ENCODE measurements around the gene CFAP46. TPM values are rescaled to one million over a fixed set of nuclear protein-coding genes. Genes with fewer than 3 reads are reported as not detected.

CFAP46 gene
- total RNA-seq, 1 experiment from 2014 or later = not detected

DNA sequence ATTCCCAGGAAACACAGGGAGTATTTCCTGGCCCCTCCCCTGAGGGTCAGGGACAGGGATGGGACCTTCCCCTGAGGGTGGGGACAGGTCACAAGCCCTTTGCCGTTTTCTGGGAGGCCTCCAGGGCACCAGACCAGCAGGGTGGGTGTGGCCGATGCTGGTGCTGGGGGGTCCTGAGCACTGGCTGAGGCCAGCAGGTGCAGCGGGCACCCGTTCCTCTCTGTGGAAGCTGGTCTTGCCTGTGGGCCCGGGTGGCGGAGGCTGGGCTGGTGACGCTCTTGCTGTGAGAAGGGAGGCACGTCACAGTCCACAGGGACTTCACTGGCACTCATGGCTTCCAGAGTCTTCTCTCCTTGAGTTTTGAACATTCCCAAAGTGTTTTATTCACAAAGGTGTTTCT is 44.2 kb upstream of the CFAP46 start:
- CTCF ChIA-PET = no interaction called here
- TF ChIP-seq, protein P1, sequence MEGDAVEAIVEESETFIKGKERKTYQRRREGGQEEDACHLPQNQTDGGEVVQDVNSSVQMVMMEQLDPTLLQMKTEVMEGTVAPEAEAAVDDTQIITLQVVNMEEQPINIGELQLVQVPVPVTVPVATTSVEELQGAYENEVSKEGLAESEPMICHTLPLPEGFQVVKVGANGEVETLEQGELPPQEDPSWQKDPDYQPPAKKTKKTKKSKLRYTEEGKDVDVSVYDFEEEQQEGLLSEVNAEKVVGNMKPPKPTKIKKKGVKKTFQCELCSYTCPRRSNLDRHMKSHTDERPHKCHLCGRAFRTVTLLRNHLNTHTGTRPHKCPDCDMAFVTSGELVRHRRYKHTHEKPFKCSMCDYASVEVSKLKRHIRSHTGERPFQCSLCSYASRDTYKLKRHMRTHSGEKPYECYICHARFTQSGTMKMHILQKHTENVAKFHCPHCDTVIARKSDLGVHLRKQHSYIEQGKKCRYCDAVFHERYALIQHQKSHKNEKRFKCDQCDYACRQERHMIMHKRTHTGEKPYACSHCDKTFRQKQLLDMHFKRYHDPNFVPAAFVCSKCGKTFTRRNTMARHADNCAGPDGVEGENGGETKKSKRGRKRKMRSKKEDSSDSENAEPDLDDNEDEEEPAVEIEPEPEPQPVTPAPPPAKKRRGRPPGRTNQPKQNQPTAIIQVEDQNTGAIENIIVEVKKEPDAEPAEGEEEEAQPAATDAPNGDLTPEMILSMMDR (IDR thresholded peaks at IDR 0.05; ENCODE audit: unreplicated experiment) = no peak
- intact Hi-C loops (cut with micrococcal nuclease; ENCODE audit: unreplicated experiment) = no loop called here
- Mint-ChIP-seq H3K4me1 (ENCODE audit: low read depth, unreplicated experiment) (no peaks in the 10 kb centered on the region), H3K27ac (ENCODE audit: unreplicated experiment) (no peak overlapping the region), H3K27me3 (ENCODE audit: unreplicated experiment) (peaks cover 30% of the 10 kb centered on the region), H3K4me3 (ENCODE audit: low read depth, unreplicated experiment) (no peak overlapping the region), H3K9me3 (ENCODE audit: low read depth, unreplicated experiment) (no peaks in the 10 kb centered on the region), H3K36me3 (ENCODE audit: insufficient read depth, unreplicated experiment) (no peaks in the 10 kb centered on the region)
- no TSS peak for BruUV-seq (replicated peaks)
- no peak for DNase-seq

- no peak for DNase-seq
- peaks cover 35% of the 10 kb centered on the region for H3K27me3 Mint-ChIP-seq (ENCODE audit: unreplicated experiment)
- CTCF ChIA-PET = no interaction called here
Measured at GRCh38 chr10:132986076-132986475, 43.7 kb upstream of the CFAP46 start.

GRCh38 chr10:132985546-132985900 is 43.2 kb upstream of the CFAP46 start:
- no peak overlapping the region for H3K4me3 Mint-ChIP-seq (ENCODE audit: low read depth, unreplicated experiment)
- no peak for DNase-seq
- H3K36me3 Mint-ChIP-seq (ENCODE audit: insufficient read depth, unreplicated experiment) = no peaks in the 10 kb centered on the region
- TF ChIP-seq, protein P1 (IDR thresholded peaks at IDR 0.05; ENCODE audit: unreplicated experiment) = no peak
- peaks cover 40% of the 10 kb centered on the region for H3K27me3 Mint-ChIP-seq (ENCODE audit: unreplicated experiment)
- CTCF ChIA-PET = no interaction called here
- no peak overlapping the region for H3K27ac Mint-ChIP-seq (ENCODE audit: unreplicated experiment)
- intact Hi-C loops (cut with micrococcal nuclease; ENCODE audit: unreplicated experiment) = no loop called here
- BruUV-seq (replicated peaks) = no TSS peak
- H3K9me3 Mint-ChIP-seq (ENCODE audit: low read depth, unreplicated experiment) = no peaks in the 10 kb centered on the region
- H3K4me1 Mint-ChIP-seq (ENCODE audit: low read depth, unreplicated experiment) = no peaks in the 10 kb centered on the region

More at GRCh38 chr10:132986076-132986475, 43.7 kb upstream of the CFAP46 start:
- intact Hi-C loops (cut with micrococcal nuclease; ENCODE audit: unreplicated experiment) = no loop called here
- no peaks in the 10 kb centered on the region for H3K4me1 Mint-ChIP-seq (ENCODE audit: low read depth, unreplicated experiment)
- TF ChIP-seq, protein P1 (IDR thresholded peaks at IDR 0.05; ENCODE audit: unreplicated experiment) = no peak
- H3K4me3 Mint-ChIP-seq (ENCODE audit: low read depth, unreplicated experiment) = no peak overlapping the region
- H3K36me3 Mint-ChIP-seq (ENCODE audit: insufficient read depth, unreplicated experiment) = no peaks in the 10 kb centered on the region
- H3K9me3 Mint-ChIP-seq (ENCODE audit: low read depth, unreplicated experiment) = no peaks in the 10 kb centered on the region
- no peak overlapping the region for H3K27ac Mint-ChIP-seq (ENCODE audit: unreplicated experiment)
- no TSS peak for BruUV-seq (replicated peaks)

- CTCF ChIA-PET = no interaction called here
- Mint-ChIP-seq H3K4me1 (ENCODE audit: low read depth, unreplicated experiment) (no peaks in the 10 kb centered on the region), H3K9me3 (ENCODE audit: low read depth, unreplicated experiment) (no peaks in the 10 kb centered on the region), H3K27me3 (ENCODE audit: unreplicated experiment) (peaks cover 43% of the 10 kb centered on the region), H3K4me3 (ENCODE audit: low read depth, unreplicated experiment) (no peak overlapping the region), H3K36me3 (ENCODE audit: insufficient read depth, unreplicated experiment) (no peaks in the 10 kb centered on the region), H3K27ac (ENCODE audit: unreplicated experiment) (no peak overlapping the region)
- intact Hi-C loops (cut with micrococcal nuclease; ENCODE audit: unreplicated experiment) = no loop called here
- no TSS peak for BruUV-seq (replicated peaks)
- no peak for DNase-seq
- TF ChIP-seq, protein P1 (IDR thresholded peaks at IDR 0.05; ENCODE audit: unreplicated experiment) = no peak
Measured at GRCh38 chr10:132984801-132985545, 42.6 kb upstream of the CFAP46 start.

Data from Calu3 (cell line).